Stimulated activated CD4-positive, alpha-beta T cell treated with anti-CD3 and anti-CD28 coated beads, TNF-alpha, amount 100 ng/mL, for 1 hour (primary cell): ENCODE measurements around the gene GALNT1.

Experiments
- DNase-seq, 3 donors: peaks; one replicate each; pipeline ENCODE4 v3.0.0-alpha.2; 2020; ENCODE audit warnings: low read depth in 3 of 3, low spot score in 1 of 3

GALNT1 gene

GRCh38 chr18:35711227-35711626 lies 129.7 kb downstream of the GALNT1 start:
- no peak for DNase-seq

GRCh38 chr18:35713545-35713944 lies 132.0 kb downstream of the GALNT1 start:
- no peak for DNase-seq

GRCh38 chr18:35714539-35714938 lies 133.0 kb downstream of the GALNT1 start:
- no peak for DNase-seq

- no peak for DNase-seq
These were observed 133.6 kb downstream of the GALNT1 start for GRCh38 chr18:35715139-35715538.

GRCh38 chr18:35716169-35716831 lies 134.8 kb downstream of the GALNT1 start:
- no peak for DNase-seq

GRCh38 chr18:35717182-35717581 lies 135.6 kb downstream of the GALNT1 start:
- DNase-seq, result no peak

GRCh38 chr18:35721431-35722081 lies 140.0 kb downstream of the GALNT1 start:
- no peak for DNase-seq

- DNase-seq, result no peak
These were observed 147.1 kb downstream of the GALNT1 start for GRCh38 chr18:35728676-35729075.

GRCh38 chr18:35729991-35730668 lies 148.6 kb downstream of the GALNT1 start:
- DNase-seq, result no peak

- DNase-seq, result no peak
These were observed 149.3 kb downstream of the GALNT1 start for GRCh38 chr18:35730691-35731370.

GRCh38 chr18:35731701-35732100 lies 150.2 kb downstream of the GALNT1 start:
- DNase-seq, result no peak

GRCh38 chr18:35732162-35732561 lies 150.6 kb downstream of the GALNT1 start:
- DNase-seq, result no peak

GRCh38 chr18:35732636-35733035 lies 151.1 kb downstream of the GALNT1 start:
- DNase-seq, result no peak

GRCh38 chr18:35733408-35733807 lies 151.9 kb downstream of the GALNT1 start:
- no peak for DNase-seq

GRCh38 chr18:35736696-35737095 lies 155.2 kb downstream of the GALNT1 start:
- no peak for DNase-seq

GRCh38 chr18:35739778-35740177 lies 158.2 kb downstream of the GALNT1 start:
- DNase-seq, result no peak

GRCh38 chr18:35740656-35741055 lies 159.1 kb downstream of the GALNT1 start:
- DNase-seq, result no peak

- DNase-seq, result no peak
These were observed 162.4 kb downstream of the GALNT1 start for GRCh38 chr18:35743916-35744315.

- no peak for DNase-seq
These were observed 164.3 kb downstream of the GALNT1 start for GRCh38 chr18:35745814-35746213.

GRCh38 chr18:35746826-35747339 lies 165.3 kb downstream of the GALNT1 start:
- no peak for DNase-seq

GRCh38 chr18:35747894-35748472 lies 166.4 kb downstream of the GALNT1 start:
- DNase-seq, result no peak
